A549 (cell line): ENCODE data around the gene TBC1D10A. TPM values are rescaled to one million over a fixed set of nuclear protein-coding genes. Genes with fewer than 3 reads are reported as not detected.

ENCODE experiments used
- ATAC-seq, 2 experiments: fragments of 200-7000 bp in 1 of 2; fragments of >200 bp in 1 of 2; cut with Nextera tagmentation in 1 of 2; cut with Tn5 transposase in 1 of 2; 3 replicates each; pipeline versions ENCODE4 v1.8.0 to v1.9.1; 2018 to 2020; ENCODE audit warnings: mild to moderate bottlenecking in 1 of 2, moderate library complexity in 1 of 2
- CTCF ChIA-PET: fragments of 300-600 bp; sonication (Branson Sonifier 250); formaldehyde crosslinking; extraction: SDS; loops from one replicate; lab custom pipeline; 2021; ENCODE audit warnings: antibody characterized with exemption, inconsistent platforms; lab: Yijun Ruan, JAX
- POLR2A ChIA-PET: fragments of 350-600 bp; formaldehyde crosslinking; extraction: SDS; loops from one replicate; lab custom pipeline; 2021; ENCODE audit warnings: antibody characterized with exemption, inconsistent platforms; lab: Yijun Ruan, JAX
- DNase-seq, 2 experiments: peaks; one replicate each; pipeline versions ENCODE4 v3.0.0 to v3.0.0-alpha.2; 2011 to 2016; ENCODE audit warnings: low read depth in 1 of 2, low spot score in 1 of 2
- FAIRE-seq: peaks from 2 replicates; lab custom pipeline; 2011; peaks lifted over from hg19 to GRCh38; lab: Jason Lieb, UNC
- H3K27ac ChIP-seq, 2 experiments: fragments of >200 bp; sonication (Bioruptor Twin); formaldehyde crosslinking; 3 replicates each; pipeline ENCODE4 v1.5.1; 2016 to 2017
- H3K4me1 ChIP-seq: fragments of >200 bp; sonication (Bioruptor Twin); formaldehyde crosslinking; 3 replicates; pipeline ENCODE4 v1.6.1; 2016
- H3K4me2 ChIP-seq: fragments of >200 bp; sonication (Bioruptor Twin); formaldehyde crosslinking; 3 replicates; pipeline ENCODE4 v1.6.1; 2016
- H3K4me3 ChIP-seq: fragments of >200 bp; sonication (Bioruptor Twin); formaldehyde crosslinking; 3 replicates; pipeline ENCODE4 v1.5.1; 2016
- H3K9me3 ChIP-seq: fragments of >200 bp; sonication (Bioruptor Twin); formaldehyde crosslinking; 3 replicates; pipeline ENCODE4 v1.6.1; 2016
- CBX2 ChIP-seq: fragments of 200-600 bp; sonication (generic); IDR thresholded peaks from 2 replicates; pipeline ENCODE4 v1.6.1; 2016; ENCODE audit warnings: low read depth, mild to moderate bottlenecking, borderline replicate concordance
- GATA3 ChIP-seq: IDR thresholded peaks from 2 replicates; pipeline ENCODE4 v1.6.1; 2012; ENCODE audit warnings: borderline replicate concordance
- HEYL ChIP-seq: fragments of 250-450 bp; sonication (Bioruptor Pico); IDR thresholded peaks from 2 replicates; pipeline ENCODE4 v1.8.0; 2021; ENCODE audit warnings: mild to moderate bottlenecking, moderate library complexity
- HOXB13 ChIP-seq: fragments of 250-450 bp; sonication (Bioruptor Pico); IDR thresholded peaks from 2 replicates; pipeline ENCODE4 v1.5.0; 2020; ENCODE audit warnings: low read depth, mild to moderate bottlenecking, moderate library complexity
- HOXB5 ChIP-seq: fragments of 250-450 bp; sonication (Bioruptor Pico); IDR thresholded peaks from 2 replicates; pipeline ENCODE4 v1.5.0; 2020; ENCODE audit warnings: mild to moderate bottlenecking, moderate library complexity
- KDM1A ChIP-seq: fragments of 200-600 bp; sonication (generic); IDR thresholded peaks from 2 replicates; pipeline ENCODE4 v1.6.1; 2016; ENCODE audit warnings: low read depth, mild to moderate bottlenecking
- MAZ ChIP-seq: fragments of 150-350 bp; IDR thresholded peaks from 2 replicates; pipeline ENCODE4 v1.6.1; 2014; ENCODE audit warnings: antibody characterized with exemption, low read depth, low read length, borderline replicate concordance
- MYC ChIP-seq: IDR thresholded peaks from 2 replicates; pipeline ENCODE4 v1.6.1; 2012; ENCODE audit warnings: mild to moderate bottlenecking, inconsistent platforms, low read length, improper control_type of control experiment, borderline replicate concordance
- NPAS2 ChIP-seq: fragments of 250-450 bp; sonication (Bioruptor Pico); IDR thresholded peaks from 2 replicates; pipeline ENCODE4 v1.8.0; 2022; ENCODE audit warnings: mild to moderate bottlenecking, moderate library complexity, borderline replicate concordance
- NR3C1 ChIP-seq: fragments of >200 bp; sonication (Bioruptor Twin); formaldehyde crosslinking; IDR thresholded peaks from 3 replicates; pipeline ENCODE4 v1.6.1; 2017
- POLR2AphosphoS2 ChIP-seq: conservative IDR thresholded peaks from 2 replicates; pipeline ENCODE4 v1.6.1; 2012; ENCODE audit warnings: low read length, improper control_type of control experiment, inconsistent platforms
- RARB ChIP-seq: fragments of 250-450 bp; sonication (Bioruptor Pico); IDR thresholded peaks from 2 replicates; pipeline ENCODE4 v1.8.0; 2021; ENCODE audit warnings: mild to moderate bottlenecking, moderate library complexity
- RCOR1 ChIP-seq: fragments of 150-350 bp; IDR thresholded peaks from 2 replicates; pipeline ENCODE4 v1.6.1; 2014; ENCODE audit warnings: antibody characterized with exemption, low read length, low read depth
- SMC3 ChIP-seq: fragments of >200 bp; sonication (Bioruptor Twin); formaldehyde crosslinking; IDR thresholded peaks from 3 replicates; pipeline ENCODE4 v1.6.1; 2018; ENCODE audit warnings: inconsistent platforms
- SREBF2 ChIP-seq: fragments of 450-650 bp; IDR thresholded peaks from 2 replicates; pipeline ENCODE4 v1.6.1; 2014; ENCODE audit warnings: mild to moderate bottlenecking, moderate library complexity
- TP53 ChIP-seq: fragments of 250-450 bp; sonication (Bioruptor Pico); IDR thresholded peaks from 2 replicates; pipeline ENCODE4 v1.5.0; 2021; ENCODE audit warnings: mild to moderate bottlenecking, moderate library complexity
- ZSCAN20 ChIP-seq: fragments of 250-450 bp; sonication (Bioruptor Pico); IDR thresholded peaks from 2 replicates; pipeline ENCODE4 v1.8.0; 2022; ENCODE audit warnings: mild to moderate bottlenecking, moderate library complexity
- whole genome bisulfite sequencing: methylation state at CpG from one replicate; pipeline ENCODE4 v1.1.6; 2017; ENCODE audit errors: missing lambda C conversion rate; 5-methylcytosine and 5-hydroxymethylcytosine counted together
- polyA plus RNA-seq, 4 experiments: library from polyadenylated mRNA; depleted of rRNA in 3 of 4; stranded (reverse); fragments of >200 nt; fragmentation: RNase III in 1 of 4; extraction: RNeasy Plus Mini Kit Qiagen cat#74134 plus additional on column Dnase treatment in 1 of 4; gene quantifications; 2 replicates in 3 of 4; 3 replicates in 1 of 4; pipeline ENCODE4 v1.2.3, GENCODE V29; 2011 to 2017
- TF ChIP-seq, protein P1 (sequence below): IDR thresholded peaks from 2 replicates; pipeline ENCODE4 v1.6.1; 2012
- TF ChIP-seq, protein P2 (sequence below): IDR thresholded peaks from 2 replicates; pipeline ENCODE4 v1.6.1; 2012; ENCODE audit warnings: low read depth, borderline replicate concordance
- TF ChIP-seq, protein P3 (sequence below): fragments of 450-650 bp; IDR thresholded peaks from 2 replicates; pipeline ENCODE4 v1.6.1; 2014; ENCODE audit warnings: antibody characterized with exemption

Gene TBC1D10A
- polyA plus RNA-seq, 2 of the 4 experiments (the other 2 are of a cell fraction), result 5.8 to 6.8 TPM

DNA sequence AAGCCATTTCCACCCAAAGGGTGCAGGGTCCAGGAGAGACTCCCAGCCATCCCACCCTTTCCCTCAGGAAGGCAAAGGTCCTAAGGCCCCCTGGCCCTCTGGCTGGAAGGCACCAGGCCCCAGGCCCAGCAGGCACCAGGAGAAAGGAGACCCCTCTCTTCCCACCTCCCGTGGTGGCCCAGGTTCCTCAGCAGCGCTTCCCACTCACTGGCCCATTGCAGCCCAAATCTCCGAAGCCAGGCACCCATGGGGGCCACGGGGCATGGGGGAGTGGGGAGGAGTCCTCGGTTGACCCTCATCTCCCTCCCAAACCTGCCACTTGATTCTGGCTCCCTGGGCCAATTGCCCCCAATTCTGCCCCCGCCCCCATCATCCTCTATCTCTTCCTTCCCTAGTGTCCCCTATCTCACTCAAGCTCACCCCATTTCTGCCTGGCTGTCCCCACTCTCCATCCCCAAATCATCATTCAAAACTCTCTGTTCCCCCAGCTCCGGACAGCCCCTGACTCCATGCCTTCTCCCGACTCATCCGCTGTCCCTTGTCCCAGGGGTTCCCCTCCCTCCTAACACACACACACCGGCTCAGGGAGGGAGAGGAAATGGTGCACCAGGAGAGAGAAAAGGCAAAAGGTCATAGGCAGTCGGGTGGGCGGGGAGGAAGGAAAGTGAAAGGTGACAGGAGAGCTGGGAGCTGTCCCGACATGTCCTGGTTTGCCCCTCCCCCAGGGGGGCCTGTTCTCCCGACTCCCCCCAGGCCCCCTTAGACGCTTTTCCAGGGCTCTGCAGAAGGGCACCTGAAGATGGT is 81.4 kb downstream of the TBC1D10A start:
- DNase-seq, result no peak
- Histone ChIP-seq H3K4me2 (peak overlapping the region; percentile 25; the same call in 1 of the 3 replicates), H3K27ac (peak overlapping the region; percentile 99 to 100), H3K9me3 (no peaks in the 10 kb centered on the region), H3K4me1 (peaks cover 100% of the 10 kb centered on the region), H3K4me3 (no peak overlapping the region)
- WGBS, result 87% methylated on average over 13 of the region's 15 CpGs
- ChIA-PET POLR2A (interaction anchor here (0.6 kb wide), 1 partner anchor 40 kb away, joined by 3 read pairs; no protein-coding TSS in a partner anchor), CTCF (interaction anchor here (0.8 to 3.3 kb wide), 5 partner anchors 10 to 137 kb away, joined by 3 to 14 read pairs (median 3); no protein-coding TSS in a partner anchor)
- no peak for ATAC-seq
- TF ChIP-seq SMC3 (no peak), ZSCAN20 (no peak), HOXB13 (CRISPR knock-in tag) (0 out of 2 replicates have a peak, but pooled peaks have one; percentile 2), POLR2AphosphoS2 (peak; percentile 23; the same call in 1 of the 2 replicates)
- no peak for FAIRE-seq

DNA sequence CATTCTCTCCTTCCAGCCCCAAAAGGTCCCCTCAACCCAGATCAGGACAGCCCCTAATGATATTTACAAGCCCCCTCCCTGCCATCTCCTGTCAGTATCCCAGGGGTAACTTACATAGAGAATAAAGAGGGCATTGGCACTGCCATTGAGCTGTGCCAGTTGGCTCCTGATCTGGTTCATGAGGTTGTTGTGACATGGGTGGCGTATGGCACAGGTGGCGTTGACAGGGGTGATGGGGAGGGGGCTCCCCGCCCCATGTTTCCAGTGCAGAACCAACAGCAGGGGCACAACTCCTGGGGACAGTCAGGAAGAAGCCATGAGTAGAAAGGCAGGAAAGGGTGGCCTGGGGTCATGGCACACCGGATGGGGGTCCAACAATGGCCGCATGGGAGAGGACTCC is 82.1 kb downstream of the TBC1D10A start:
- POLR2A ChIA-PET, result no interaction called here

DNA sequence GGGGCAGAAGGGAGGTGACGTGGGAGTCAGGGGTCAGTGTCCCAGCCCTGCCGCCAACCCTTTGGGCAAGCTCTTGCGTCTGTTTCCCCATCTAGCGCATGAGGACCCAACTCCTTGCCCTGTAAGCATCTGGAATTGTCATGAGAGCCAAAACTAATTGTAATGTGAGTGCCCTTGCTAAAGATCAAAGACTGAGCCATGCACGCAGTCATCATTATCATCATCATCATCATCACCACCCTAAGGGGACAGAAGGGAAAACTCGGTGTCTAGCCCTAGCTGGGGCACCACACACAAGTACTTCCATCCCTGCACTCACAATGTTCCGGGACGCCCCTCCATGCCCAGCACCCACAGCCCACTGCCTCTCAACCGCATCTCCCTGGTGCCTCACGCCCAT is 82.7 kb downstream of the TBC1D10A start:
- POLR2A ChIA-PET, result no interaction called here
- no peak for ATAC-seq
- WGBS, result 87% methylated on average over 10 of the region's 10 CpGs
- peaks cover 100% of the 10 kb centered on the region for H3K4me1 ChIP-seq
- DNase-seq, result no peak
- TF ChIP-seq HEYL (CRISPR knock-in tag), result no peak
- TF ChIP-seq, protein P1, sequence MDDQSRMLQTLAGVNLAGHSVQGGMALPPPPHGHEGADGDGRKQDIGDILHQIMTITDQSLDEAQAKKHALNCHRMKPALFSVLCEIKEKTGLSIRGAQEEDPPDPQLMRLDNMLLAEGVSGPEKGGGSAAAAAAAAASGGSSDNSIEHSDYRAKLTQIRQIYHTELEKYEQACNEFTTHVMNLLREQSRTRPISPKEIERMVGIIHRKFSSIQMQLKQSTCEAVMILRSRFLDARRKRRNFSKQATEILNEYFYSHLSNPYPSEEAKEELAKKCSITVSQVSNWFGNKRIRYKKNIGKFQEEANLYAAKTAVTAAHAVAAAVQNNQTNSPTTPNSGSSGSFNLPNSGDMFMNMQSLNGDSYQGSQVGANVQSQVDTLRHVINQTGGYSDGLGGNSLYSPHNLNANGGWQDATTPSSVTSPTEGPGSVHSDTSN, result 0 out of 2 replicates have a peak, but pooled peaks have one; percentile 12
- TF ChIP-seq, all 56 proteins: peak for 1
- Histone ChIP-seq H3K4me2 (no peak overlapping the region), H3K27ac (peak overlapping the region; percentile 99 to 100; a peak in 5 of 6 replicates), H3K9me3 (no peaks in the 10 kb centered on the region), H3K4me3 (no peak overlapping the region)
- CTCF ChIA-PET, result interaction anchor here (0.7 to 3.3 kb wide), 4 partner anchors 10 to 1054 kb away, joined by 3 to 14 read pairs (median 7); no protein-coding TSS in a partner anchor
- no peak for FAIRE-seq

More for the DNA sequence above, 82.1 kb downstream of the TBC1D10A start:
- H3K9me3 ChIP-seq, result no peaks in the 10 kb centered on the region
- WGBS, result 94% methylated on average over 5 of the region's 5 CpGs
- H3K4me1 ChIP-seq, result peaks cover 100% of the 10 kb centered on the region
- H3K4me3 ChIP-seq, result no peak overlapping the region
- CTCF ChIA-PET, result interaction anchor here (0.8 to 3.3 kb wide), 3 partner anchors 11 to 137 kb away, joined by 3 to 14 read pairs (median 11); no protein-coding TSS in a partner anchor
- H3K27ac ChIP-seq, result peak overlapping the region; percentile 99 to 100
- FAIRE-seq (no peak), ATAC-seq (no peak), DNase-seq (no peak)
- TF ChIP-seq, protein P1, result no peak
- no peak for TF ChIP-seq GATA3
- TF ChIP-seq SREBF2, result no peak
- TF ChIP-seq KDM1A, result no peak
- TF ChIP-seq RCOR1, result no peak
- no peak for TF ChIP-seq NR3C1
- no peak for TF ChIP-seq HOXB5 (CRISPR knock-in tag)
- no peak for TF ChIP-seq MAZ
- TF ChIP-seq RARB (CRISPR knock-in tag), result no peak
- no peak for TF ChIP-seq TP53 (CRISPR knock-in tag)
- TF ChIP-seq NPAS2 (CRISPR knock-in tag), result no peak
- no peak for TF ChIP-seq MYC
- TF ChIP-seq, protein P2, sequence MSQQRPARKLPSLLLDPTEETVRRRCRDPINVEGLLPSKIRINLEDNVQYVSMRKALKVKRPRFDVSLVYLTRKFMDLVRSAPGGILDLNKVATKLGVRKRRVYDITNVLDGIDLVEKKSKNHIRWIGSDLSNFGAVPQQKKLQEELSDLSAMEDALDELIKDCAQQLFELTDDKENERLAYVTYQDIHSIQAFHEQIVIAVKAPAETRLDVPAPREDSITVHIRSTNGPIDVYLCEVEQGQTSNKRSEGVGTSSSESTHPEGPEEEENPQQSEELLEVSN, result no peak
- TF ChIP-seq CBX2, result no peak
- TF ChIP-seq, protein P3, sequence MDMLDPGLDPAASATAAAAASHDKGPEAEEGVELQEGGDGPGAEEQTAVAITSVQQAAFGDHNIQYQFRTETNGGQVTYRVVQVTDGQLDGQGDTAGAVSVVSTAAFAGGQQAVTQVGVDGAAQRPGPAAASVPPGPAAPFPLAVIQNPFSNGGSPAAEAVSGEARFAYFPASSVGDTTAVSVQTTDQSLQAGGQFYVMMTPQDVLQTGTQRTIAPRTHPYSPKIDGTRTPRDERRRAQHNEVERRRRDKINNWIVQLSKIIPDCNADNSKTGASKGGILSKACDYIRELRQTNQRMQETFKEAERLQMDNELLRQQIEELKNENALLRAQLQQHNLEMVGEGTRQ, result no peak
- TF ChIP-seq HOXB13 (CRISPR knock-in tag), result no peak
- no peak overlapping the region for H3K4me2 ChIP-seq
